H9 (cell line): Measurements from ENCODE around the gene MICB. TPM values are rescaled to one million over a fixed set of nuclear protein-coding genes. Genes with fewer than 3 reads are reported as not detected.

Experiments
- DNase-seq: peaks from one replicate; pipeline ENCODE4 v3.0.0-alpha.2; 2017
- H2AFZ ChIP-seq: one replicate; pipeline ENCODE4 v1.6.1; 2013; ENCODE audit warnings: mild to moderate bottlenecking, low read length, control low read depth, moderate library complexity
- H2AK5ac ChIP-seq: 2 replicates; pipeline ENCODE4 v1.6.1; 2013; ENCODE audit warnings: low read length, control low read depth, mixed read lengths; ENCODE audit not compliant: insufficient read length
- H2BK120ac ChIP-seq: one replicate; pipeline ENCODE4 v1.6.1; 2013; ENCODE audit warnings: low read depth, mild to moderate bottlenecking, low read length, control low read depth, inconsistent platforms; ENCODE audit not compliant: poor library complexity, severe bottlenecking
- H2BK12ac ChIP-seq: 2 replicates; pipeline ENCODE4 v1.6.1; 2013; ENCODE audit warnings: low read length, control low read depth, mixed read lengths, low read depth; ENCODE audit not compliant: insufficient read length
- H2BK15ac ChIP-seq: 2 replicates; pipeline ENCODE4 v1.6.1; 2013; ENCODE audit warnings: low read depth, low read length, control low read depth
- H2BK20ac ChIP-seq: one replicate; pipeline ENCODE4 v1.6.1; 2013; ENCODE audit warnings: low read depth, mild to moderate bottlenecking, low read length, control low read depth, inconsistent platforms; ENCODE audit not compliant: poor library complexity, severe bottlenecking
- H2BK5ac ChIP-seq: 2 replicates; pipeline ENCODE4 v1.6.1; 2013; ENCODE audit warnings: low read length, control low read depth, mixed read lengths; ENCODE audit not compliant: insufficient read length
- H3K14ac ChIP-seq: 2 replicates; pipeline ENCODE4 v1.6.1; 2013; ENCODE audit warnings: low read length, control low read depth; ENCODE audit not compliant: insufficient read depth
- H3K18ac ChIP-seq: 2 replicates; pipeline ENCODE4 v1.6.1; 2013; ENCODE audit warnings: low read depth, mild to moderate bottlenecking, mixed read lengths, low read length, control low read depth; ENCODE audit not compliant: insufficient read length
- H3K23ac ChIP-seq: 2 replicates; pipeline ENCODE4 v1.6.1; 2013; ENCODE audit warnings: low read length, control low read depth, mixed read lengths, low read depth; ENCODE audit not compliant: insufficient read length
- H3K23me2 ChIP-seq: 2 replicates; pipeline ENCODE4 v1.6.1; 2013; ENCODE audit warnings: low read depth, mild to moderate bottlenecking, mixed read lengths, low read length, control low read depth; ENCODE audit not compliant: insufficient read length, poor library complexity, severe bottlenecking
- H3K27ac ChIP-seq: 2 replicates; pipeline ENCODE4 v1.5.1; 2013; ENCODE audit warnings: low read length, control low read depth, mixed read lengths, low read depth; ENCODE audit not compliant: insufficient read length
- H3K27me3 ChIP-seq: 2 replicates; pipeline ENCODE4 v1.6.1; 2013; ENCODE audit warnings: low read length, control low read depth, inconsistent platforms; ENCODE audit not compliant: insufficient read depth
- H3K4ac ChIP-seq: 2 replicates; pipeline ENCODE4 v1.6.1; 2013; ENCODE audit warnings: low read depth, mild to moderate bottlenecking, control low read depth, inconsistent platforms, low read length, moderate library complexity
- H3K4me1 ChIP-seq: 2 replicates; pipeline ENCODE4 v1.6.1; 2013; ENCODE audit warnings: low read length, control low read depth, inconsistent platforms; ENCODE audit not compliant: insufficient read depth
- H3K4me2 ChIP-seq: 2 replicates; pipeline ENCODE4 v1.6.1; 2013; ENCODE audit warnings: low read length, control low read depth, mixed read lengths; ENCODE audit not compliant: insufficient read length, insufficient read depth
- H3K56ac ChIP-seq: 2 replicates; pipeline ENCODE4 v1.6.1; 2013; ENCODE audit warnings: low read depth, mild to moderate bottlenecking, mixed read lengths, low read length, control low read depth; ENCODE audit not compliant: insufficient read length
- H3K79me1 ChIP-seq: 2 replicates; pipeline ENCODE4 v1.6.1; 2013; ENCODE audit warnings: low read depth, mild to moderate bottlenecking, moderate library complexity, low read length, control low read depth, inconsistent platforms; ENCODE audit not compliant: insufficient read depth, poor library complexity, severe bottlenecking
- H3K79me2 ChIP-seq: 2 replicates; pipeline ENCODE4 v1.6.1; 2013; ENCODE audit warnings: low read length, control low read depth, inconsistent platforms; ENCODE audit not compliant: insufficient read depth
- H3K9ac ChIP-seq: 2 replicates; pipeline ENCODE4 v1.6.1; 2013; ENCODE audit warnings: low read length, control low read depth, mixed read lengths; ENCODE audit not compliant: insufficient read length; ENCODE audit errors: extremely low read depth
- H3K9me3 ChIP-seq: one replicate; pipeline ENCODE4 v1.6.1; 2013; ENCODE audit warnings: low read depth, low read length, inconsistent platforms; ENCODE audit not compliant: control insufficient read depth
- H3T11ph ChIP-seq: one replicate; pipeline ENCODE4 v1.6.1; 2013; ENCODE audit warnings: mild to moderate bottlenecking, low read length, control low read depth, inconsistent platforms
- H4K20me1 ChIP-seq: one replicate; pipeline ENCODE4 v1.6.1; 2013; ENCODE audit not compliant: control insufficient read depth, insufficient read length, insufficient read depth
- H4K5ac ChIP-seq: 2 replicates; pipeline ENCODE4 v1.6.1; 2013; ENCODE audit warnings: low read depth, mild to moderate bottlenecking, mixed read lengths, low read length, control low read depth; ENCODE audit not compliant: insufficient read length
- H4K8ac ChIP-seq: replicated peaks from 2 replicates; pipeline ENCODE4 v1.6.1; 2013; ENCODE audit warnings: low read length, control low read depth, mixed read lengths, low read depth; ENCODE audit not compliant: insufficient read length
- H4K91ac ChIP-seq: 2 replicates; pipeline ENCODE4 v1.6.1; 2013; ENCODE audit warnings: low read depth, mild to moderate bottlenecking, moderate library complexity, mixed read lengths, low read length, control low read depth; ENCODE audit not compliant: insufficient read length
- H3K27ac Mint-ChIP-seq, 3 experiments: 2 replicates in 2 of 3; 3 replicates in 1 of 3; pipeline ENCODE4 v1.8.0; 2020 to 2021; ENCODE audit warnings: mixed read lengths in 3 of 3, mild to moderate bottlenecking in 1 of 3, moderate library complexity in 1 of 3
- H3K27me3 Mint-ChIP-seq: 2 replicates; pipeline ENCODE4 v1.8.0; 2021; ENCODE audit warnings: low read depth, mild to moderate bottlenecking, moderate library complexity, mixed read lengths
- H3K36me3 Mint-ChIP-seq, 3 experiments: 2 replicates in 2 of 3; 3 replicates in 1 of 3; pipeline ENCODE4 v1.8.0; 2020 to 2021; ENCODE audit warnings: low read depth in 3 of 3, mixed read lengths in 3 of 3; ENCODE audit not compliant: insufficient read depth in 1 of 3
- H3K4me1 Mint-ChIP-seq, 2 experiments: 2 replicates each; pipeline ENCODE4 v1.8.0; 2020; ENCODE audit warnings: mixed read lengths in 2 of 2
- H3K4me3 Mint-ChIP-seq, 2 experiments: 2 replicates in 1 of 2; 3 replicates in 1 of 2; pipeline ENCODE4 v1.8.0; 2020 to 2021; ENCODE audit warnings: mild to moderate bottlenecking in 2 of 2, mixed read lengths in 2 of 2, moderate library complexity in 1 of 2
- H3K9me3 Mint-ChIP-seq, 2 experiments: 2 replicates in 1 of 2; 3 replicates in 1 of 2; pipeline ENCODE4 v1.8.0; 2020; ENCODE audit warnings: mild to moderate bottlenecking in 2 of 2, mixed read lengths in 2 of 2, moderate library complexity in 1 of 2
- WGBS: extraction: QIAGEN DNeasy Blood & Tissue Kit; methylation state at CpG from one replicate; pipeline ENCODE4 v1.1.7; 2013; ENCODE audit warnings: missing lambda C conversion rate, low lambda C conversion rate, mixed read lengths; ENCODE audit not compliant: insufficient read length; ENCODE audit errors: extremely low coverage; 5-methylcytosine and 5-hydroxymethylcytosine counted together
- total RNA-seq: library from RNA; stranded (reverse); gene quantifications from 2 replicates; pipeline ENCODE4 v1.2.1, GENCODE V29; 2021
- TF ChIP-seq, protein P1 (sequence below): fragments of 200-600 bp; sonication (generic); conservative IDR thresholded peaks from 3 replicates; pipeline ENCODE4 v1.8.0; 2021; ENCODE audit warnings: antibody characterized with exemption, mild to moderate bottlenecking

Gene MICB
- total RNA-seq, 1 experiment from 2014 or later = 6.2 TPM

GRCh38 chr6:31467151-31467550 lies 30.8 kb upstream of the MICB start:
- WGBS = no CpG with 5 or more reads among the region's 8 CpGs
- no peak overlapping the region for H3K9ac ChIP-seq
- no peak overlapping the region for H3K23ac ChIP-seq
- no peak overlapping the region for H2BK15ac ChIP-seq
- H4K8ac ChIP-seq = no peak overlapping the region
- no peaks in the 10 kb centered on the region for H3K23me2 ChIP-seq
- no peaks in the 10 kb centered on the region for H3K79me2 ChIP-seq
- no peak overlapping the region for H3K4me2 ChIP-seq
- no peak overlapping the region for H2BK12ac ChIP-seq
- H3K4me3 Mint-ChIP-seq = no peak overlapping the region
- H3K27ac Mint-ChIP-seq = no peak overlapping the region
- no peak overlapping the region for H2BK5ac ChIP-seq
- H4K91ac ChIP-seq = no peak overlapping the region
- peaks cover 11 to 15% of the 10 kb centered on the region in 2 experiments for H3K4me1 Mint-ChIP-seq
- no peak overlapping the region for H3K27ac ChIP-seq
- H4K20me1 ChIP-seq = no peaks in the 10 kb centered on the region
- H3K79me1 ChIP-seq = no peaks in the 10 kb centered on the region
- H2BK120ac ChIP-seq = no peak overlapping the region
- H3K27me3 Mint-ChIP-seq = peaks cover 31% of the 10 kb centered on the region
- DNase-seq = no peak
- H3K18ac ChIP-seq = no peak overlapping the region
- H3K4me1 ChIP-seq = peaks cover 6% of the 10 kb centered on the region; the same call in 1 of the 2 replicates
- no peaks in the 10 kb centered on the region for H3K27me3 ChIP-seq
- H2AK5ac ChIP-seq = no peak overlapping the region
- no peak overlapping the region for H2AFZ ChIP-seq
- H3K9me3 Mint-ChIP-seq = no peaks in the 10 kb centered on the region
- peaks cover 0 to 3% (median 0%) of the 10 kb centered on the region in 3 experiments; a peak in 1 of 7 replicates for H3K36me3 Mint-ChIP-seq
- H2BK20ac ChIP-seq = no peak overlapping the region
- no peaks in the 10 kb centered on the region for H3K9me3 ChIP-seq
- no peak overlapping the region for H4K5ac ChIP-seq
- H3K4ac ChIP-seq = no peak overlapping the region
- TF ChIP-seq, protein P1, sequence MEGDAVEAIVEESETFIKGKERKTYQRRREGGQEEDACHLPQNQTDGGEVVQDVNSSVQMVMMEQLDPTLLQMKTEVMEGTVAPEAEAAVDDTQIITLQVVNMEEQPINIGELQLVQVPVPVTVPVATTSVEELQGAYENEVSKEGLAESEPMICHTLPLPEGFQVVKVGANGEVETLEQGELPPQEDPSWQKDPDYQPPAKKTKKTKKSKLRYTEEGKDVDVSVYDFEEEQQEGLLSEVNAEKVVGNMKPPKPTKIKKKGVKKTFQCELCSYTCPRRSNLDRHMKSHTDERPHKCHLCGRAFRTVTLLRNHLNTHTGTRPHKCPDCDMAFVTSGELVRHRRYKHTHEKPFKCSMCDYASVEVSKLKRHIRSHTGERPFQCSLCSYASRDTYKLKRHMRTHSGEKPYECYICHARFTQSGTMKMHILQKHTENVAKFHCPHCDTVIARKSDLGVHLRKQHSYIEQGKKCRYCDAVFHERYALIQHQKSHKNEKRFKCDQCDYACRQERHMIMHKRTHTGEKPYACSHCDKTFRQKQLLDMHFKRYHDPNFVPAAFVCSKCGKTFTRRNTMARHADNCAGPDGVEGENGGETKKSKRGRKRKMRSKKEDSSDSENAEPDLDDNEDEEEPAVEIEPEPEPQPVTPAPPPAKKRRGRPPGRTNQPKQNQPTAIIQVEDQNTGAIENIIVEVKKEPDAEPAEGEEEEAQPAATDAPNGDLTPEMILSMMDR = no peak
- H3K56ac ChIP-seq = no peak overlapping the region
- no peak overlapping the region for H3K14ac ChIP-seq
- no peak overlapping the region for H3T11ph ChIP-seq
